C4-2B (cell line): ENCODE measurements around the gene TRIM71.

ENCODE experiments used
- ZFX ChIP-seq: fragments of 450-650 bp; IDR thresholded peaks from 2 replicates; pipeline ENCODE4 v1.6.1; 2017
- TF ChIP-seq, protein P1 (sequence below): fragments of 450-650 bp; conservative IDR thresholded peaks from 2 replicates; pipeline ENCODE4 v1.5.1; 2017; ENCODE audit warnings: mild to moderate bottlenecking

- TF ChIP-seq, protein P1, sequence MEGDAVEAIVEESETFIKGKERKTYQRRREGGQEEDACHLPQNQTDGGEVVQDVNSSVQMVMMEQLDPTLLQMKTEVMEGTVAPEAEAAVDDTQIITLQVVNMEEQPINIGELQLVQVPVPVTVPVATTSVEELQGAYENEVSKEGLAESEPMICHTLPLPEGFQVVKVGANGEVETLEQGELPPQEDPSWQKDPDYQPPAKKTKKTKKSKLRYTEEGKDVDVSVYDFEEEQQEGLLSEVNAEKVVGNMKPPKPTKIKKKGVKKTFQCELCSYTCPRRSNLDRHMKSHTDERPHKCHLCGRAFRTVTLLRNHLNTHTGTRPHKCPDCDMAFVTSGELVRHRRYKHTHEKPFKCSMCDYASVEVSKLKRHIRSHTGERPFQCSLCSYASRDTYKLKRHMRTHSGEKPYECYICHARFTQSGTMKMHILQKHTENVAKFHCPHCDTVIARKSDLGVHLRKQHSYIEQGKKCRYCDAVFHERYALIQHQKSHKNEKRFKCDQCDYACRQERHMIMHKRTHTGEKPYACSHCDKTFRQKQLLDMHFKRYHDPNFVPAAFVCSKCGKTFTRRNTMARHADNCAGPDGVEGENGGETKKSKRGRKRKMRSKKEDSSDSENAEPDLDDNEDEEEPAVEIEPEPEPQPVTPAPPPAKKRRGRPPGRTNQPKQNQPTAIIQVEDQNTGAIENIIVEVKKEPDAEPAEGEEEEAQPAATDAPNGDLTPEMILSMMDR = no peak
- no peak for TF ChIP-seq ZFX
Measured at GRCh38 chr3:32850226-32850625, 32.4 kb downstream of the TRIM71 start.
